Measurements from ENCODE around the gene CCDC187. TPM values are rescaled to one million over a fixed set of nuclear protein-coding genes. Genes with fewer than 3 reads are reported as not detected.

Gene CCDC187
- total RNA-seq, 4 donors from 2014 or later = 0.20 TPM; not detected in 3

DNA sequence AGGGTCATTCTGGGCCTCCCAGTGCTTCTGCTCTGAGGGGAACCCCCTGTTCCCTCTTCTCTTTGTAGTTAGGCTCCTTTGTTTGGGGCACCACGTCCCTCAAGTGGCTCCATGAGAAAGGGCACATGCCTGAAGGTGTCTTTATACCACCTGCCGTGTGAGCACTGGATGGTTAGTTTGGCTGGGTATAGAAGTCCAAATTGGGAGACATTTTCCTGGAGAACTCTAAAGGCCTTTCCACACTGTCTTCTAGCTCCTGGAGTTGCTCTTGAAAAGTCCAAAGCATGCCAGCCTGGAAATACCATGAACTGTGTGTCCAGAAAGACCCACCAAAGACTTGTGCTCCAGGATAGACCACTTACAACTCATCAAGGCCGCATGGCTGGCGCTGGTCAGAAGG is 11.1 kb upstream of the CCDC187 start:
- no peak for DNase-seq (ENCODE audit: low spot score in 2 of 2)
- TF ChIP-seq, protein P1, sequence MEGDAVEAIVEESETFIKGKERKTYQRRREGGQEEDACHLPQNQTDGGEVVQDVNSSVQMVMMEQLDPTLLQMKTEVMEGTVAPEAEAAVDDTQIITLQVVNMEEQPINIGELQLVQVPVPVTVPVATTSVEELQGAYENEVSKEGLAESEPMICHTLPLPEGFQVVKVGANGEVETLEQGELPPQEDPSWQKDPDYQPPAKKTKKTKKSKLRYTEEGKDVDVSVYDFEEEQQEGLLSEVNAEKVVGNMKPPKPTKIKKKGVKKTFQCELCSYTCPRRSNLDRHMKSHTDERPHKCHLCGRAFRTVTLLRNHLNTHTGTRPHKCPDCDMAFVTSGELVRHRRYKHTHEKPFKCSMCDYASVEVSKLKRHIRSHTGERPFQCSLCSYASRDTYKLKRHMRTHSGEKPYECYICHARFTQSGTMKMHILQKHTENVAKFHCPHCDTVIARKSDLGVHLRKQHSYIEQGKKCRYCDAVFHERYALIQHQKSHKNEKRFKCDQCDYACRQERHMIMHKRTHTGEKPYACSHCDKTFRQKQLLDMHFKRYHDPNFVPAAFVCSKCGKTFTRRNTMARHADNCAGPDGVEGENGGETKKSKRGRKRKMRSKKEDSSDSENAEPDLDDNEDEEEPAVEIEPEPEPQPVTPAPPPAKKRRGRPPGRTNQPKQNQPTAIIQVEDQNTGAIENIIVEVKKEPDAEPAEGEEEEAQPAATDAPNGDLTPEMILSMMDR (IDR thresholded peaks at IDR 0.05) = no peak
- TF ChIP-seq POLR2A (IDR thresholded peaks at IDR 0.05) = no peak
- TF ChIP-seq EP300 (IDR thresholded peaks at IDR 0.05) = no peak
- Histone ChIP-seq H3K9me3 (peaks cover 0 to 10% (median 0%) of the 10 kb centered on the region in 4 donors), H3K27ac (no peak overlapping the region), H3K4me1 (no peaks in the 10 kb centered on the region), H3K36me3 (no peaks in the 10 kb centered on the region), H3K27me3 (peaks cover 0 to 19% of the 10 kb centered on the region in 2 donors), H3K4me3 (no peak overlapping the region)
- WGBS, 2 donors = 82 to 85% methylated on average over 4 of the region's 4 CpGs

DNA sequence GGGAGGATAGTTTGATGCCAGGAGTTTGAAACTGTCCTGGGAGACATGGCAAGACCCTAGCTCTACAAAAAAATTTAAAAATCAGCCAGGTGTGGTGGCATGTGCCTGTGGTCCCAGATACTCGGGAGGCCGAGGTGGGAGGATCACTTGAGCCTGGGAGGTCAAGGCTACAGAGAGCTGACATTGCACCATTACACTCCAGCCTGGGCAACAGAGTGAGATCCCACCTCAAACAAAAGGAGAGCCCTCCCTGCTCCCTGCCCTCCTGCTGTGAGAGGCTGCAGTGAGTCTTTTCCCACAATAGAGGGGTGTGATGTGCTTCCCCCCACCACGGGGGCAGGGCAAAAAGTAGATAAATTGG is 10.1 kb upstream of the CCDC187 start:
- 90 to 98% methylated on average over 3 of the region's 3 CpGs for WGBS, 2 donors
- H3K9me3 ChIP-seq = peaks cover 0 to 10% (median 0%) of the 10 kb centered on the region in 4 donors
- H3K4me1 ChIP-seq = no peaks in the 10 kb centered on the region
- no peak for DNase-seq (ENCODE audit: low spot score in 2 of 2)
- no peaks in the 10 kb centered on the region for H3K36me3 ChIP-seq
- H3K27me3 ChIP-seq = peaks cover 0 to 28% of the 10 kb centered on the region in 2 donors
- H3K4me3 ChIP-seq = no peak overlapping the region
- H3K27ac ChIP-seq = no peak overlapping the region
- TF ChIP-seq, protein P1 (IDR thresholded peaks at IDR 0.05) = no peak
- TF ChIP-seq POLR2A (IDR thresholded peaks at IDR 0.05) = no peak
- TF ChIP-seq EP300 (IDR thresholded peaks at IDR 0.05) = no peak

DNA sequence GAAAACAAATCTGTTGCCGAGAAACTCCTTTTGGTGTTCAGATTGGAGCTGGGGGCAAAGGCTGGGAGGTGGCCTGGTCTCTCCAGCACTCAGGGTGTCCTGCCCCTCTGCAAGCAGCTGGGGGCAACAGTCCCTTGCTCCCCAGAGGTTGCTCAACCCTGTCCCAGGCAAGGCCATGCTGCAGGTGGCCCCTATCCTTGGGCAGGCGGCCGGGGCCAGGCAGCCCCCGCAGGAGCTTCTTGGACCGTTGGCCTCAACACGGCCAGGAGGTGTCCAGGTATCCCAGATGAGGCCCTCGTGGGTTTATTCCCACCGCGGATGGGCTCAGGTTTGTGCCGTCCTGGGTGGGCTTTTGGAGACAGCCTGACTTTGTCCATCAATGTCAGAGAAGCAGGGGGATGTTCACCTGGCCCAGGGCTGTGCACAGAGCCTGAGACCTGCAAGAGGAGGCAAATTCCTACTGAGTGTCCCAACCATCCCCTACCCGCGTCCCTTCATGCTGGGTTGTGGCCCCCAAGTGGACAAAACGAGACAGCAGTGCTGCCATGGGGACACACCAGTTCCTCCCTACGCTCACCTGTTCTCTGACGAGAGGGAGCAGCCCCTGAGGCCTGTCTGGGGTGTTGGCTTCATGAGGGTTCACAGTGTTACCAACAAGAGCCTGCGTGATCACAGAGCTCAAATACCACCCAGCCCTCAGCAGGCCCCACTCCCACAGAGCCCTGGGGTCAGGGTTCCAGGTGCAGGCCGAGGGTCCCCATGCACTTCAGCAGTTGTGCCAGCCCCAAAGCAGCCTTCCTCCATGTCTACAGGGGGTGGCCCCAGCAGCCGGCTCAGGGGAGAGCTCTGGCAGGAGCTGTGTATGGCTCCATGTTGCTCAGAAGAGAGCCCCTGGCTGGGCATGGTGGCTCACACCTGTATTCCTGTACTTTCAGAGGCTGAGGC is 9.5 kb upstream of the CCDC187 start:
- no peaks in the 10 kb centered on the region for H3K4me1 ChIP-seq
- no peak overlapping the region for H3K4me3 ChIP-seq
- TF ChIP-seq POLR2A (IDR thresholded peaks at IDR 0.05) (no peak), EP300 (IDR thresholded peaks at IDR 0.05) (no peak)
- TF ChIP-seq, protein P1 (IDR thresholded peaks at IDR 0.05) = no peak
- 81 to 84% methylated on average over 14 to 17 of the region's 18 CpGs for WGBS, 2 donors
- no peak overlapping the region for H3K27ac ChIP-seq
- peaks cover 0 to 34% of the 10 kb centered on the region in 2 donors for H3K27me3 ChIP-seq
- H3K9me3 ChIP-seq = peaks cover 0 to 10% (median 0%) of the 10 kb centered on the region in 4 donors
- DNase-seq (ENCODE audit: low spot score in 2 of 2) = no peak
- no peaks in the 10 kb centered on the region for H3K36me3 ChIP-seq

DNA sequence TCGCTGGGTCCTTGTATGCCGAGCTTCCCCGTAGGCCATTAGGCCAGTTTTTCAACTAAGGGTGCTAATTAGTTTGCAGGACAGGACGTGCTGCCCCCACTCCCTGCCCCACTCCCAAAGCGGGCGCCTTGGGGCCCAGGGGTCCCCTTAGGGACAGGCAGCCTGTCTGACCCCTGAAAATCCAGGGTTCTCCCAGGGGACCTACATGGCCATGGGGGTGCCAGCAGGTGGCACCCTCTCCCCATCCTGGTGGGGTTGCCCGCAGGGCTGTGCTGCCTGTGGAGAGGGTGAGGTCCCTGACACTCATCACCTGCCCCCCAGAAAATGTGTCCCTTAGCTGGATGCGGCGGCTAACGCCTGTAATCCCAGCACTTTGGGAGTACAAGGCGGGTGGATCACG is 8.5 kb upstream of the CCDC187 start:
- H3K4me3 ChIP-seq = no peak overlapping the region
- H3K27me3 ChIP-seq = peaks cover 0 to 43% of the 10 kb centered on the region in 2 donors
- no peaks in the 10 kb centered on the region for H3K36me3 ChIP-seq
- H3K4me1 ChIP-seq = no peaks in the 10 kb centered on the region
- DNase-seq (ENCODE audit: low spot score in 2 of 2) = no peak
- peaks cover 0 to 10% (median 0%) of the 10 kb centered on the region in 4 donors for H3K9me3 ChIP-seq
- no peak overlapping the region for H3K27ac ChIP-seq
- TF ChIP-seq POLR2A (IDR thresholded peaks at IDR 0.05) = no peak
- peak in 1 of 2 donors; percentile 12 for TF ChIP-seq EP300 (IDR thresholded peaks at IDR 0.05)
- TF ChIP-seq, protein P1 (IDR thresholded peaks at IDR 0.05) = peak; percentile 58 to 82 (median 71)
- 48 to 57% methylated on average over 12 of the region's 12 CpGs for WGBS, 2 donors

DNA sequence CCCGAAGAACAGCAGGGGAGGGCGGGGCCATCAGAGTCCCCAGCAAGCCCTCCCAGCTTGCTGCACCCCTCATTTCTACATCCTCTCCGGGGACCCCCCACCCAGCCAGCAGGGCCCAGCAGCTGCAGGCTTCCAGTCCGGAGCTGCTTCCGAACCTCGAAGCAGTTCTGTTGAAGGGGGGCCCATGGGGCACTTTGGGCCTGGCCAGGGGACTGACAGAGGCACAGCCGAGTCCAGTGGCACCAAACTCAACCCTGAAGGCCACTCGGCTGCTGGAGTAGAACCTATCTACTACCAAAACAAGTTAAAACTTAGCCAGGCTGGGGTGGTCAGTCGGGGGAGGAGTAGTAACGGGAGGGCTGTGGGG is 8.1 kb upstream of the CCDC187 start:
- H3K27me3 ChIP-seq = peaks cover 0 to 45% of the 10 kb centered on the region in 2 donors
- H3K9me3 ChIP-seq = peaks cover 0 to 10% (median 0%) of the 10 kb centered on the region in 4 donors
- H3K4me3 ChIP-seq = no peak overlapping the region
- H3K27ac ChIP-seq = no peak overlapping the region
- WGBS, 2 donors = 62 to 69% methylated on average over 9 to 10 of the region's 10 CpGs
- TF ChIP-seq, protein P1 (IDR thresholded peaks at IDR 0.05) = no peak
- no peak for TF ChIP-seq POLR2A (IDR thresholded peaks at IDR 0.05)
- TF ChIP-seq EP300 (IDR thresholded peaks at IDR 0.05) = no peak
- H3K4me1 ChIP-seq = no peaks in the 10 kb centered on the region
- DNase-seq (ENCODE audit: low spot score in 2 of 2) = no peak
- H3K36me3 ChIP-seq = no peaks in the 10 kb centered on the region

Measured in tibial nerve (tissue), 4 donors.